ENCODE data around the gene RNF32. TPM values are rescaled to one million over a fixed set of nuclear protein-coding genes. Genes with fewer than 3 reads are reported as not detected.

The RNF32 gene
- total RNA-seq, result not detected
- long read RNA-seq, partial matches to known transcripts, result 0 of 2 reads
- long read RNA-seq, other reads (novel, unspliced or antisense), result 2 of 2 reads

GRCh38 chr7:156640257-156640948, at the start of gene RNF32:
RNF32 (plus strand) TSS chr7:156640774; CDS start chr7:156643878, 3,104 bp downstream.
- DNase-seq (peak; percentile 97), ATAC-seq (peak; percentile 100)
- intact Hi-C loops (cut with micrococcal nuclease), result no loop called here

DNA sequence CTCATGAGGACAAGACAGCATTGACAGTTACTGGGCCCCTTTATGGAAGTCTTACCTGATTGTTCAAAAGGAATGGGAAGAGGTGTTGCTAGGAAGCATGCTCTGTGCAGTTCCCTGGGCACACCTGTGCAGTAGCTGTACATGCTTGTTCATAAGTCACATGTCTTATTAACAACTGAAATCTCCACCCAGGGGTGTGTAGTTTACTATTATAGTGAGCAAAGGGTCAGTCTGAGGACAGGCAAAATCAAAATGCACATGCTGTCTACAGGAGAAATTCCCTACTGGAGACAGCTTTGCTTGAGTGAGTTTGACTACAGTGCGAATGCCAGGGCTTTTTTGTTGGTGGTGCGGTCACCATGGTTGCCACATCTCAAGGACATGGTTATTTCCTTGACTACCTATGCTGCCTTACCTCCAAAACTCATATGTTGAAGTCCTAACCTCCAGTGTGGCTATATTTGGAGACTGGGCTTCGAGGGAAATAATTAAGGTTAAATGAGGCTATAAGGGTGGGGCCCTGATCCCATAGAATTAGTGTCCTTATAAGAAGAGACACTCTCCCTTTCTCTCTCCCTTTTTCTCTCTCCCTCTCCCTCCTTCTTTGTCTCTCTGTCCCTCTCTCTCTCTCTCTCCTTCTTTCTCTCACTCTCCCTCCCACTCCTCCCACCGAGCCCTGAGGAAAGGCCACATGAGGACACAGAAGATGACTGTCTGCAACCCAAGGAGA, 48.3 kb upstream of the RNF32 start:
- no peak for ATAC-seq
- intact Hi-C loops (cut with micrococcal nuclease), result no loop called here
- no peak for DNase-seq

DNA sequence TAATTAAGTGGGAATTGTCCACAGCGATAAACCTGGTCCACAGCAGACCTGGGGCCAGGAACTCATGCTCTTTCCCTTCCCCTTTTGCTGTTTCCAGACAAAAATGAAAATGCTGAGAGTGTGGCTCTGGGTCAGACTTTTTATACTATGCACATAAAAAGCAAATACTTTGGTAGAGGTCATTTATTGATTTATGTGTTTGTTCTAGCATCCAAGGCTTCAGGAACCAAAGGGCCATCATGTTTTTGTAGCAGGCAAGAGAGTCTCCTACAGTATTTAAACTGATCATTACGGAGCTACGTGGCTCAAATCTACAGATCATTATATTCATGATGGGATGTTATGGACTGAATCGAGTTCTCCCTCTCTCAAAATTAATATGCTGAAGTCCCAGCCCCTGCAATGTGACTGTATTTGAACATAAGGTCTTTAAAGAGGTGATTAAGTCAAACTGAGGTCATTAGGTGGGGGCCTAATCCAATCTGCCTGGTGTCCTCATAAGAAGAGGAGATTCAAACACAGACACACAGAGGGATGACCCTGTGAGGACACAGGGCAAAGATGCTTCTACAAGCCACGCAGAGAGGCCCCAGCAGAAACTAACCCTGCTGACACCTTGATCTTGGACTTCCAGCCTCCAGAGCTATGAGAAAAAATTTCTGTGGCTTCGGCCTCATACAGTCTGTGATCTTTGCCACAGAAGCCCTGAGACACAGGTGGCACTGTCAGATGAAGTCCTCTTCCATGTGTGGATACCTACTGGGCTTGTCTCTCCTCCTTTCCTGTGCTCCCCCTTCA, 46.1 kb upstream of the RNF32 start:
- ATAC-seq (no peak), DNase-seq (no peak)
- intact Hi-C loops (cut with micrococcal nuclease), result no loop called here

DNA sequence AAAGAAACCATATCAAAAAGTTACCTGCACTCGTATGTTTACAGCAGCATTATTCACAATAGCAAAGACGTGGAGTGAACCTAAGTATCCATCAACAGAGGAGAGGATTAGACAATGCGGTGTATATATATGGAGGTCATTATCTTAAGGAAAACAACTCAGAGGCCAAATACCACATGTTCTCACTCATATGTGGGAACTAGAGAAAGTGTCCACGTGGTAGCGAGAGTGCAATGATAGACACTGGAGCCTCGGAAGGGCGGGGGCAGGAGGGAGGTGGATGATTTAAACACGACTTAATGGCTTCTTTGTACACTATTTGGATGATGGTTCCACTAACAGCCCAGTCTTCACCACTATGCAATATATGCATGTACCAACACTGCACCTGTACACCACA, 40.1 kb upstream of the RNF32 start:
- intact Hi-C loops (cut with micrococcal nuclease), result no loop called here
- DNase-seq (no peak), ATAC-seq (no peak)

- DNase-seq (no peak), ATAC-seq (no peak)
- intact Hi-C loops (cut with micrococcal nuclease), result no loop called here
Measured at GRCh38 chr7:156602283-156602682, 38.3 kb upstream of the RNF32 start.

GRCh38 chr7:156603011-156603410, 37.6 kb upstream of the RNF32 start:
- intact Hi-C loops (cut with micrococcal nuclease), result no loop called here
- DNase-seq (no peak), ATAC-seq (no peak)

DNA sequence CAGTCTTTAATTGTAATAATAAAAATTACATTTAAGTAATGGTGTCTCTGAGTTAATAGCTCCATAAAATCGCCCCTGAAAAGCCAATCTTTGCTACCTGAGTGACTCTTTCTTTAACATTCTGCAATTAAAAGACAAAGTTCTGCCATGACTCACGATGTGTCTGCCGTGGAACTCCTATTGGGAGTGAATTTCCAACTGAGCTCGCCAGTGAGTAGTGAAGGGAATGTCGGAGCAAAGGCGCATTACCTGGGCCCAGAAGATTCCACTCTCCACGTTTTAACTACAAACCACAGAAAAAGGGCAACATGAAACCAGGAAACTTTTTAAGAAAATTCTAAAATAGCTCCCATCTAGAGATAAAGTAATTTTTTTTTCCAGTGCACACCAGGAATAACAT, 36.9 kb upstream of the RNF32 start:
- DNase-seq, result no peak
- intact Hi-C loops (cut with micrococcal nuclease), result no loop called here
- no peak for ATAC-seq

- no peak for ATAC-seq
- intact Hi-C loops (cut with micrococcal nuclease), result no loop called here
- DNase-seq, result no peak
Measured at GRCh38 chr7:156604311-156604710, 36.3 kb upstream of the RNF32 start.

GRCh38 chr7:156604836-156605695, 35.5 kb upstream of the RNF32 start:
- ATAC-seq (no peak), DNase-seq (no peak)

DNA sequence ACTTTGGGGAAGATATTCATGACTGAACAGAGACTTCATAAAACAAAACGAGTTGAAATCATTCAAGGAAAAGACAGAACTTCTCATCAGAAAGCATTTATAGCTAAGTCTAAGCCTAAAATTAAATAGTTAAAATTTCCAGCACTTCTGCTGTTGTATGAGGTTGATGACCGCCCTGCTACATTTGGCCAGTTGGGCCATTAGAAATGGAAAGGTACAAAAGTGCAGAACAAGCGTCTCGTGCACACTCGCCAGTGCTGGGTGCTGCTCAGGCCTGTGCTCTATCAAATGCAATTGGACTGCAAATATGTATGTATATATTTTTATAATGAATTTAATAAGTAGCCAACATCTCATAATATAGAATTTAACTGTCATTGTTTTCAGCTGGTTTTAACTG, 34.4 kb upstream of the RNF32 start:
- no peak for DNase-seq
- ATAC-seq, result no peak
- intact Hi-C loops (cut with micrococcal nuclease), result no loop called here

More at GRCh38 chr7:156604836-156605695, 35.5 kb upstream of the RNF32 start:
- intact Hi-C loops (cut with micrococcal nuclease), result no loop called here

- no peak for ATAC-seq
Measured at GRCh38 chr7:156606691-156607331, 33.8 kb upstream of the RNF32 start.

DNA sequence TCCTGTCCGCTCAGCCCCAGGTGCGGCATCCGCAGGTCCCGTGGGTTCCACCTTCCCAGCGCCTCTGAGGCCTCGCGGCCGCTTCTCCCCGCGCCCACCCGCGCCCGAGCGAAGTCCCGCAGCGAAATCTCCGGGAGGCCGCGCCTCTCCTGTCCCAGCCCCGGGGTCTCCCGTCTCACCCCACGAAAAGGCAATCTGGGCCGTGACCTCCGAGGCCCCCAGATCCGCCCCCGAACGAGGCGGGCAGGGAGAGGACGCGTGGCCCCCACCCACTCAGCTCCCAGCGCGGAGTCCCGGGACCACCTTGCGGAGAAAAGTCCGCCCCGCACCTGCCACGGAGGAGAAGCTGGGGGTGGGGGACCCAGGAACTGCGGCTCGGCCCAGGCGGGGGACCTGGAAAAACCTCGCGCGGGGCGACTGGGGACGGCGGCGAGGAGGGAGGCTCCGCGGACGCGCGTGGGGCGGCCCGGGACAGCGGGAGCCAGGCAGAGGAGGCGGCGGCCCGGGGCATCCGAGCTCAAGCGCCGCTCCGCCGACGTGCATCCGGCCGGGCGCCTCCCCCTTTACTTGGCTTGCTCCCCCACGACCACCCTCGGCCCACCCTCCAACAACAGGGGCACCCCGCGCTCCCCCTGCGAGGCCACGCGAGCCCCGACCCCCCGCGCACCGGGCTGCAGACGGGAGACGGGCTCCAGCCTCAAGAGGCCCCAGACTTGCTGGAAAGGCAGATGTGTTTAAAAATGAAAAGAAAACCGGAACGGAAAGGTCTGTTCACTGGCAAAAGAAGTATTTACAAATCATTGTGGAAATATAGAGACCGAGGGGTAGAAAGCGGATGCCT, 33.0 kb upstream of the RNF32 start:
- no peak for ATAC-seq
- intact Hi-C loops (cut with micrococcal nuclease), result no loop called here
- DNase-seq, result no peak

More at GRCh38 chr7:156606691-156607331, 33.8 kb upstream of the RNF32 start:
- no peak for DNase-seq
- intact Hi-C loops (cut with micrococcal nuclease), result no loop called here

- intact Hi-C loops (cut with micrococcal nuclease), result no loop called here
- DNase-seq, result no peak
- ATAC-seq, result peak; percentile 41
Measured at GRCh38 chr7:156608173-156608478, 32.4 kb upstream of the RNF32 start.

GRCh38 chr7:156609010-156609877, 31.3 kb upstream of the RNF32 start:
- intact Hi-C loops (cut with micrococcal nuclease), result no loop called here
- DNase-seq (no peak), ATAC-seq (peak; percentile 68)

DNA sequence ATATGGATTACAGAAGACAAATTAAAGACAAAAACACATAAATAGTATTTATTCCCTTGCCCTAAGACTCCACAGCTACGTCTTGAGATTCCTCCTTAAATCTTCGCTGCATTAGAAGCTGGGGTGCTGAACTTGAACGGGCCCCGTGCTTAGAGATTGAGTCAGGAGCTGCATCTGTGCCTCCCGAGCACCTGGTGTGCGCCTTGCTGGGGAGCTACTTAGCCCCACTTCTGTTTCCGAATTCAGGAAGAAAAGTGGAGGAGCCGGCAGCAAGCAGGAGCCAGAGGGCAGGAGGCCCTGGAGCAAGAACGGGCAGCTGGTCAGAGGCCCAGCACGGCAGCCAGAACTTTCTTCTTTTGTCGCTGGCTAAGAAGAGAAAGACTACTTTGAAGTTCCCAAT, 30.4 kb upstream of the RNF32 start:
- intact Hi-C loops (cut with micrococcal nuclease), result no loop called here
- no peak for DNase-seq
- ATAC-seq, result no peak

DNA sequence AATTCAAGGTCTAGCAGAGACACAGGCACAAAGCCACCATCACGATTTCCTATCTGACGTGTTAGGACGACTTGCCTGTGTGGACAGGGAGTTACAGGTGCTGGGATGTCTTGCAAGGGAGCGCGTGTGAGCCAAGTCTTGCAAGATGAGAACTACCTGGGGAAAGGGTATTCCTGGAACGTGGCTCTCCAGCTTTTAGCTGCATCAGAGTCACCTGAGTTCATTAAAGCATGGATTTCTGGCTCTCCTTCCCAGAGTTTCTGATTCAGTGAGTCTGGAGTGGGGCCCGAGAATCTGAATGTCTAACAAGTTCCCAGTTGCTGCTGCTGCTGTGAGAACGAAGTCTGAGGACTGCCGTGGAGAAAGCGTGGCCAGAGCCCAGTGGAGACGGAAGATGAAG, 30.0 kb upstream of the RNF32 start:
- ATAC-seq (no peak), DNase-seq (no peak)
- intact Hi-C loops (cut with micrococcal nuclease), result no loop called here

All from left ventricle myocardium superior (tissue), 1 donor.